ENCODE data around the gene FAM185A.
"Not testable (repeated sequence)": the region's sequence is repeated elsewhere in the genome, so short reads cannot be mapped to it uniquely, and the experiment has no call there.

The FAM185A gene

DNA sequence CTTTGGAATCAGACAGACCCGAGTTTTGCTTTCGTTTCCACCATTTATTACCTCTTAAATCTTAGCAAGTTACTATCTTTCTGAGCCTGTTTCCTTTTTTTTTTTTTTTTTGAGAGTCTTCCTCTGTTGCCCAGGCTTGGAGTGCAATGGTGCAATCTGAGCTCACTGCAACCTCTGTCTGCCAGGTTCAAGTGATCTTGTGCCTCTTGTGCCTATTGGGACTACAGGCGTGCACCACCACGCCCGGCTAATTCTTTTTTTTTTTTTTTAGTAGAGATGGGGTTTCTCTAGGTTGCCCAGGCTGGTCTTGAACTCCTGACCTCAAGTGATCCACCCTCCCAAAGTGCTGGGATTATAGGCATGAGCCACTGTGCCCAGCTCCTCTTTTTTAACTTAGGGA is 84.5 kb downstream of the FAM185A start:
- no peak for DNase-seq

DNA sequence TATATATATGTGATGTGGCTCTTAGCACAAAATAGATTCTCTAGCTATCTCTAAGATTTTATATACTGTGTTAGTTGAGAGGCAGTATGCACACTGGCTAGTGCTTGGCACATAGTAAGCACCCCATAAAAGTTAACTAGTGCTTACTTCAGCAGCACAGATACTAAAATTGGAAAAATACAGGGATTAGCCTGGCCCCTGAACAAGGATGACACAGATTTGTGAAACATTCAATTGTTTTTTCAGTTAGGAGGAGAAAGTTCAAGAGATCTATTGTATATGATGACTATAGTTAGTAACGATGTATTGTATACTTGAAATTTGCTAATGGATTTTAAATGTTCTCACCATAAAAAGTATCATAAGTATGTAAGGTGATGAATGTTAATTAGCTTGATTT is 85.7 kb downstream of the FAM185A start:
- no peak for DNase-seq

DNA sequence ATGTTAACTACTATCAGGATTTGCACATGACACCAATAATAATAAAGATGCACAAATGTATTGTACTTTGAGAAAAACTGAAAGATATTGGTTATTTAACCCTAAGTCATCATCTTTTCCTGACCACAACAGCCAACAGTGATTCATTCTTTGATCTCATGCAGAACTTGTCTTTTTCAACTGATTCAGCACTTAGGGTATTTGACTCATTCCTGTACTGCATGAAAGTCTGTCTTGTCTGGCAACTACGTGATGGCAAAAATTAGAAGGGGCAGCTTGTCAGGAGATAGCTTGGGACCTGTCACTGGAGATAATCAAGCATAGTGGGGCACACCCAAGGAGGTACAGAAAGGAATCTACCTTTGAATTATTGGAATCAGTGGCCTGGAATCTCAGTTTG is 86.2 kb downstream of the FAM185A start:
- no peak for DNase-seq

DNA sequence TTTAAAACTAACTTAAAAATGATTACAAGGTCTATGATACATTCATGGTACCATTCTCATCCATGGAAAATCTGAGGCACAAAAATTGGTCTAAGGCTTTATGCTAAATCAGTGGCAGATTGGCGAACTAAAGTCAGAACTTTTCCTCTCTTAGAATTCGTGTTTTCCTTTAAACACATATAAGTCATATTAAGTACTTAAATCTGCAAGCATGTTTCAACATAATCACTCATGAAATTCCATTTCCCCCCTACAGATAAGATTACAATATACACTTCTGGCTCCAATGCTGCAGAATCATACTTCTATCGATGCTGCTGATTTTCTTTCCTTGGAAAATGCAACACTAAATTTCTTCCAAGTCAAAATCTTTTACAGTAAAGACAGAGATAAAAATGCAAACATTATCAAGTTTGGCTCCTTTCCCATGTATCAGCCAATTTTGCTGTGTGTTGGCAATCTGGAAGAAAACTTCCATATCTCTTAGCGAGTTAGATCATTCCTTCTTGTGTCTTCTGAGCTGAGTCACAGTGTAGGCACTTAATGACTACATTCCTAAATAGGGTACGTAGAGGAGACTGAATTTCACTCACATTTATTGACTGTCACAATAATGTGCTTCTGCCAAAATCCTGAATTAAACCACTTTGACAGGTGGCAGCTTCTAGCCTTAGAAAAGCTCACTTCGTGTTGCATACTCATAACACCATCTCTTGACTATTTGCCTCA is 87.6 kb downstream of the FAM185A start:
- DNase-seq = no peak

DNA sequence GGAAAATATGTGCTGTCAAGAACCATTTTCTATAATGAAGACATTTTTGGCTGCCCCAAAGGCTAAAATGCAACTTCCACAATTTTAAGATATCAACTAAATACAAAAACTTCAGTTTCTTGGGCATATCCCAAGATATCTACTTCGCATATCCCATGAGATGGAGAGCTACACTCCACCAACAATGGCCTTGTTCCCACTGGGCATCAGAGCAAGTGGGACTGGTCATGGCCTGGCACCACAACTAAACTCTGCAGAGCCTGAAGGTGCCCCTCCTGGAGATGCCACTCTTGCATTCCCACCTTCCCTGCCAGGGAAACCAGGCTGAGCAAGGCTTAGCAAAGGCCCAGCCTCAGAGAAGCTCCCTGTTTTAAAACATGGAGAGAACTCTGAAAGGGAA is 88.2 kb downstream of the FAM185A start:
- DNase-seq = no peak

DNA sequence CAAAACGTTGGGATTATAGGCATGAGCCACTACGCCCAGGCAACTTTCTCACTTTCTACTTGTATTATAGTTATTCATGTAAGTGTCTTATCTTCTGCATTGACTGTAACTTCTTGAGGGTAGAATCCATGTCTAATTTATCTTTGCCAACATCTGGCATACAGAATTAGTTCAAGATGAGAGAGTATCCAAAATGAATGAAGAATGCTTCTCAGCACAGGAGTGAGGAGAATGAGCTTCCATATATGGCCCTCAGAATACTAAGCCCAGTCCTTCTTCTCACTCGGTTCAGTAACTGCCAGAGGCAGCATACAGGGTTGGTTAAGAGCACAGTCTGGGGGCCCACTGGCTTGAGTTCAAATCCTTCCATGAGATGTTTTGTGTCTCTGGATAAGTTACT is 89.0 kb downstream of the FAM185A start:
- no peak for DNase-seq

DNA sequence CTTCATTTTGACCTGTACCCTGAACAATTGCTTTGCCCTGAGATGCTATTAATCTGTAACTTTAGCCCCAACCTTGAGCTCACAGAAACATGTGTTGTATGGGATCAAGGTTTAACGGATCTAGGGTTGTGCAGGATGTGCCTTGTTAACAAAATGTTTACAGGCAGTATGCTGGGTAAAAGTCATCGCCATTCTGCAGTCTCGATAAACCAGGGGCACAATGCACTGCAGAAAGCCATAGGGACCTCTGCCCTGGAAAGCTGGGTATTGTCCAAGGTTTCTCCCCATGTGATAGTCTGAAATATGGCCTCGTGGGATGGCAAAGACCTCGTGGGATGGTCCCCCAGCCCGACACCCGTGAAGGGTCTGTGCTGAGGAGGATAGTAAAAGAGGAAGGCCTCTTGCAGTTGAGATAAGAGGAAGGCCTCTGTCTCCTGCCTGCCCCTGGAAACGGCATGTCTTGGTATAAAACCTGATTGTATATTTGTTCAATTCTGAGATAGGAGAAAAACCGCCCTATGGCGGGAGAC is 89.8 kb downstream of the FAM185A start:
- DNase-seq = not testable (repeated sequence)

DNA sequence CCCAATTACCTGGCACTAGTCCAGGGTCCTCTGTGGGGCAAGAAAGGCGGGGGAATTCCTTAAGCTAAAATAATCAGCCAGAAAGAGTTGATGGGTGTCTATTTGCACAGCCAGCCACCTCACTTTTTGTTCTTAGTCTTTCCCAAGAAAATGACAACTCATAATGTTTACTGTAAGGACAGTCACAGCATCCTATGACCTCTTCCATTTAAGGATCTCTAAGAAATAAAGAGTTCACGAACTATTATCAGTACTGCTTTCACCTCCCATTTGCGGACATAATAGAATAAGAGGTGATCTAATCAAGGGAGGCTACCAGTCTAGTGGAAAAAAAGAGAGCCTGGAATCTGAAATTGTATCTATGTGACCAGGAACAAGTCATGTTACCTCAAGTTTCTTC is 91.6 kb downstream of the FAM185A start:
- DNase-seq = no peak

DNA sequence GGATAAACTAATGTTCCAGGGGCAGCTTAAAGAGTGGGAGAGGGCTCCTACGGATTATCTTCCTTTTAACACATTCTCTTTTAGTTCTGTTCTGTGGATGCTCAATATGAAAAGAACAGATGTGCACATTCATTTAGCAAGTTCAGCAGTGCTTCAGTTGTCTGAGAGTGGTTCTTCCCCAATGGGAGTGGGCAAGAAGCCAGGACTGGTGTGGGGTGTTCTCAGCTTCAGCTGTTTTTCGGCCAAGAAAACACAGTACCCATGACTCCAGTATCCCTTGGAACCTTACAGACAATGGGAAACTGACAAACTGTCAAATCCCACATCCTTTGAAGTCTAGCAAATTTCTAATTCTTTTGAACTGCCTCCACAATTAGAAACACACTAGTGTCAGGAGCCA is 92.5 kb downstream of the FAM185A start:
- no peak for DNase-seq

DNA sequence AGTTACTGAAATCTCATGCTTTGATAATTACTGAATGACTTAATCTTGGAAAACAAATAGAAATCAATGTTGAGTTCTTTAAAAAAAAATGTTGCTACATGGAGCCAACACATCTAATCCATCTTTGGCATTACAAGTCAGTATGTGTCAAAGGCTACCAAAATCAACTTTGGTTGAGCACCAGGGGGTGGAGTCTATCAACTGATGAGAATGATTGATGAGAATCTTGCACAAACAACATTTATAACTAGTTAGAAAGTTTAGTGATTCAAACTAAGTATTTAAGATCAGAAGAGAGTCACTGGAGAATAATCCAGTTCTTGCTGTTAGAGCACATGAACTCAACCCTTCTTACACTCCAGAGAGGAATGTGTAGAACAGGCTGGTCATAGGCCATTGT is 93.5 kb downstream of the FAM185A start:
- no peak for DNase-seq

DNA sequence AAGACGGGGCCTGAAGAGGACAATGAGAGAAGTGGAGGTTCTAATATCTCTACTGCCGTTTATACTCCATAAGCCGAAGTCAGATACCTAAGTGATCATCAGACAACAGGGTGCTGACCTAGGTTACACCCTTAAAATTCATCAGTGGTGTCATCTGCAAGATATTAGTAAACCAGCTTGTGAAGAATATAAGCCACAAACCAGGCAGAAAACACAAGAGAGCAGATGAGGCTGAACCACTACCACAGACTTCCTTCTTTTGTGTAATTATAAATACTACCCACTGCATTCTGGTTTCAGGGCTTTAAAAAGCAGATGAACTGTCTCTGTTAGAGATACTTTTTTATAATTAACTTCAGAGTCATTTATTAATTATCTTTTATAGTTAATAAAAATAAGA is 95.1 kb downstream of the FAM185A start:
- DNase-seq = no peak

DNA sequence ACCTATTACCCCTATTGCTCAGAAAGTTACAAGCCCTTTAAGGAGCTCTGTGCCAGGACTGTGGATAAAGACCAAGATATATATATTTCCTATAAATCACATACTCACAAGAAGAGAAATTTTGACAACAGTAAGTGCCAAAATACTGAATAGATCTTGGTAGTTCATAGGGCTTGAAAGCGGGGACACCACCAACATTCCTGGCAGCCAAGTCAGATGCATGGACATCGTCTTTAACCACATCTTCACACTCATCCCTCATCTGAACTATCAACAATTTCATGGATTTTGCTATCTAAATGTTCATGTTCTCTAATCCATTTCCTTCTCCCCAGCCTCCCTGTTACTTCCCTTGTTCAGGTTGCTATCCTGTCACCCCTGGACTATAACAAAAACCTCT is 96.5 kb downstream of the FAM185A start:
- DNase-seq = no peak

DNA sequence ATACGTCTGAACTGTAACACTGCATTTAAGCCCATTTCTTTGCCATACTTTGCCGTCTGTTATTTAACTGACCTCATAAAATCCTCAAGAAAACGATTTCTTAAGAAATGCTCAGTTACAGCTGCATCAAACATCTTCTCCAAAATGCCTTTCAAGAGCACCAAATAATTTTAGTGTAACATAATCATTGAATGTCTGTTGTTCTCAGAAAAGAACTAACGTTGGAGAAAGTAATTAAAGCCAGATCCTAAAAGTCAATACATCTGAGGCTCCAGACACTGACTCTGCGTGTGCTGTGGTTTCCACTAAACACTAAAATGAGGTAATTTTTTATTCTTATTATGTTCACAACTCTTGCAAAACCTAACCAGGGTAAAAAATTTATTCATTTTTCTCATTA is 100.3 kb downstream of the FAM185A start:
- no peak for DNase-seq

DNA sequence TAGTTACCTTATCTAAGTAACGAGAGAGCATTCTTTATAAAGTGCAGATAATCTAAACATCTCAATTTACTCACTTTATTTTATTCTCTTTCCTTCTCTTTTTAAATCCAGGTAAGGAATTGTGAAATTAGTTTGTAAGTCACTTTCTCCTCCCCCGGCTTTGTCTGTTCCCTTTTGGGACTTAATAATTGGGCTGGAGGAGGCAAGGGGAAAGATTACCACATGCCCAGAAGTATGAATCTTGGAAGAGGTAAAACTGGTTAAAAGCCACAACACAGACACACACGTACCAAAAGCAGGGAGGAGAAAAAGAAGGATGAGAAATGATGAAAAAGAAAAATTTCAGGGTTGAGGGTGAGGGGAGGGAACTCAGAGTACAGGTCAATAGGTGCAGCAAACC is 100.7 kb downstream of the FAM185A start:
- no peak for DNase-seq

DNA sequence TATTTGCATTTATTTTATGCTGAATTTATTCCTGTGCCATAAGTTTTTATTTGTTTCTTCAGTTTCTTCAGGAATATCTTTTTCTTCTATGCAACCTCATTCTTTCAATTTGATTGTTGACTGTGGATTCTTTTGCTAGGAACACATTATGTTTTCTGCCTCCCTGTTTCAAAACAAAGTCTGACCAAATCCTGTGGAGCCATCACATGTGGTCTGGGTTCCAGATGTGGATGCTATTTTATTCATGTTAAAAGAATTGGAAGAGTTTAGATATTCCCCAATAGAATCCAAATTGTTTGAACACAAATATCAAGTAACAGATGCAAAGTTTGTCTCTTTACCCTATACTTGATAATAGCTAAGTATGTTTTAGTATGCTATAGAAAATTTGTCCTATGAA is 107.2 kb downstream of the FAM185A start:
- no peak for DNase-seq

Data from NCI-H524 treated with DMSO at 0.1 percent for 48 hours (cell line).